WTC11 (cell line): ENCODE measurements around the gene RIN1. TPM values are rescaled to one million over a fixed set of nuclear protein-coding genes. Genes with fewer than 3 reads are reported as not detected.

Experiments
- ETV6 ChIP-seq: sonication (generic); formaldehyde crosslinking; IDR thresholded peaks from 2 replicates; pipeline ENCODE4 v1.8.1; 2022; ENCODE audit warnings: mild to moderate bottlenecking, missing genetic modification reagents
- FOXK1 ChIP-seq: sonication (generic); formaldehyde crosslinking; IDR thresholded peaks from 2 replicates; pipeline ENCODE4 v1.8.0; 2022; ENCODE audit warnings: mild to moderate bottlenecking, moderate library complexity, missing genetic modification reagents
- FOXP1 ChIP-seq: sonication (generic); formaldehyde crosslinking; IDR thresholded peaks from 2 replicates; pipeline ENCODE4 v1.8.0; 2022; ENCODE audit warnings: missing genetic modification reagents, mild to moderate bottlenecking, moderate library complexity, borderline replicate concordance
- HMGA2 ChIP-seq: fragments of 250-450 bp; sonication (Bioruptor Pico); IDR thresholded peaks from 2 replicates; pipeline ENCODE4 v1.4.0; 2021; ENCODE audit warnings: mild to moderate bottlenecking, moderate library complexity
- JUN ChIP-seq: sonication (generic); formaldehyde crosslinking; IDR thresholded peaks from 2 replicates; pipeline ENCODE4 v1.8.0; 2023; ENCODE audit warnings: mild to moderate bottlenecking, missing genetic modification reagents
- MXD4 ChIP-seq: fragments of 250-450 bp; sonication (Bioruptor Pico); IDR thresholded peaks from 2 replicates; pipeline ENCODE4 v1.8.0; 2021; ENCODE audit warnings: mild to moderate bottlenecking, moderate library complexity, borderline replicate concordance
- RELA ChIP-seq: sonication (generic); formaldehyde crosslinking; IDR thresholded peaks from 2 replicates; pipeline ENCODE4 v1.8.1; 2022; ENCODE audit warnings: missing genetic modification reagents, mild to moderate bottlenecking, borderline replicate concordance
- SOX15 ChIP-seq: fragments of 250-450 bp; sonication (Bioruptor Pico); IDR thresholded peaks from 2 replicates; pipeline ENCODE4 v1.9.0; 2021; ENCODE audit warnings: mild to moderate bottlenecking
- TEAD1 ChIP-seq: sonication (generic); formaldehyde crosslinking; IDR thresholded peaks from 2 replicates; pipeline ENCODE4 v1.8.0; 2022; ENCODE audit warnings: mild to moderate bottlenecking, missing genetic modification reagents
- ZNF317 ChIP-seq: sonication (generic); formaldehyde crosslinking; IDR thresholded peaks from 2 replicates; pipeline ENCODE4 v1.8.1; 2023; ENCODE audit warnings: low read depth, mild to moderate bottlenecking, moderate library complexity, missing genetic modification reagents, borderline replicate concordance
- total RNA-seq: library from RNA; stranded (reverse); gene quantifications from 3 replicates; pipeline ENCODE4 v1.2.3, GENCODE V29; 2021
- TF ChIP-seq, protein P1 (sequence below): sonication (generic); formaldehyde crosslinking; IDR thresholded peaks from 2 replicates; pipeline ENCODE4 v1.8.0; 2022; ENCODE audit warnings: mild to moderate bottlenecking, missing genetic modification reagents
- TF ChIP-seq, protein P2 (sequence below): sonication (generic); formaldehyde crosslinking; IDR thresholded peaks from 2 replicates; pipeline ENCODE4 v1.8.0; 2022; ENCODE audit warnings: mild to moderate bottlenecking, missing genetic modification reagents
- TF ChIP-seq, protein P3 (sequence below): sonication (generic); formaldehyde crosslinking; IDR thresholded peaks from 2 replicates; pipeline ENCODE4 v1.8.1; 2023; ENCODE audit warnings: mild to moderate bottlenecking, missing genetic modification reagents, moderate library complexity
- TF ChIP-seq, protein P4 (sequence below): fragments of 200-600 bp; IDR thresholded peaks from 2 replicates; pipeline ENCODE4 v1.8.0; 2022; ENCODE audit warnings: antibody characterized with exemption
- TF ChIP-seq, protein P5 (sequence below): fragments of 250-450 bp; sonication (Bioruptor Pico); IDR thresholded peaks from 2 replicates; pipeline ENCODE4 v1.9.0; 2021; ENCODE audit warnings: mild to moderate bottlenecking, borderline replicate concordance
- TF ChIP-seq, protein P6 (sequence below): sonication (generic); formaldehyde crosslinking; IDR thresholded peaks from 2 replicates; pipeline ENCODE4 v1.8.1; 2023; ENCODE audit warnings: mild to moderate bottlenecking, missing genetic modification reagents, borderline replicate concordance

Gene RIN1
- total RNA-seq, 1 experiment from 2014 or later: 5.0 TPM

DNA sequence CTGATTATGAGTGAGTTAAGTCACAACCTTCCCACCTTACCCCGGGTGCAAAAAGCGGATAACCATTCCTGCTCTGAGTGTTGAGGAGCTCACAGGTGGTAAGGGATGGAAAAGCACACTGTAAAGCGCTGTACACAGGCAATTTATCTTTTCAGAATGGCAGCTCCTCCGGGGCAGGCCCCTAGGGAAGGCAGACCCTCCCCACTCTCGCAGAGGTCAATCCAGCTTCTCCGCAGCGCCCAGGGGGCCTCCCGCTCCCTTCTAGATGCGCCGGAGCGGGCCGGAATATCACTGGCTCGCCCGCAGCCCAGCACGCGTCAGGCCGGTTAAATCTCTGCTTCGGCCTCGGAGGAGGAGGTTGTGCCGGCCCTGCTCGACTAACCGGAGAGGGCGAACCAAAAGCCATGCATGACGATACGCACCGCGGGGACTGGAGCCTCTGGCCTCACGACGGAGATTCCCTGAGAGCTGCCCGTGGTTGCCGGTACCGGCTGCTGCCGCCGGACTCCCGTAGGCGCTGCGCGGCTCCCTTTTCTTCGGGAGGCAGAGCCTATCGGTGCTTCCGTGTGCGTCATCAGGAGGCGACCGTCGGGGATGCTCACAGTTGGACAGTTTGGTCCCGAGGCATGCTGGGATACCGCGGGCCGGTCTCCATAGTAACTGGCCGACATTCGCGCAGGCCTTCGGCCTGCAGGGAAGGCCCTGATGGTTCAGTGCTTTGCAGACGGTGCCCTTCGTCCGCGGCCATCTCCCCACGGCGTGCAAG, 8.5 kb upstream of the RIN1 start, which contains the start of gene BRMS1 (continued):
- TF ChIP-seq, protein P1, sequence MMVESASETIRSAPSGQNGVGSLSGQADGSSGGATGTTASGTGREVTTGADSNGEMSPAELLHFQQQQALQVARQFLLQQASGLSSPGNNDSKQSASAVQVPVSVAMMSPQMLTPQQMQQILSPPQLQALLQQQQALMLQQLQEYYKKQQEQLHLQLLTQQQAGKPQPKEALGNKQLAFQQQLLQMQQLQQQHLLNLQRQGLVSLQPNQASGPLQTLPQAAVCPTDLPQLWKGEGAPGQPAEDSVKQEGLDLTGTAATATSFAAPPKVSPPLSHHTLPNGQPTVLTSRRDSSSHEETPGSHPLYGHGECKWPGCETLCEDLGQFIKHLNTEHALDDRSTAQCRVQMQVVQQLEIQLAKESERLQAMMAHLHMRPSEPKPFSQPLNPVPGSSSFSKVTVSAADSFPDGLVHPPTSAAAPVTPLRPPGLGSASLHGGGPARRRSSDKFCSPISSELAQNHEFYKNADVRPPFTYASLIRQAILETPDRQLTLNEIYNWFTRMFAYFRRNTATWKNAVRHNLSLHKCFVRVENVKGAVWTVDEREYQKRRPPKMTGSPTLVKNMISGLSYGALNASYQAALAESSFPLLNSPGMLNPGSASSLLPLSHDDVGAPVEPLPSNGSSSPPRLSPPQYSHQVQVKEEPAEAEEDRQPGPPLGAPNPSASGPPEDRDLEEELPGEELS (CRISPR knock-in tag): peak; percentile 86; the same call in 1 of the 2 replicates
- TF ChIP-seq HMGA2 (no peak), MXD4 (CRISPR knock-in tag) (no peak), FOXK1 (peak; percentile 94), TEAD1 (CRISPR knock-in tag) (peak; percentile 76; the same call in 1 of the 2 replicates), ETV6 (CRISPR knock-in tag) (no peak; the same call in 1 of the 2 replicates), ZNF317 (CRISPR knock-in tag) (no peak), FOXP1 (peak; percentile 59; the same call in 1 of the 2 replicates), SOX15 (CRISPR knock-in tag) (no peak), RELA (CRISPR knock-in tag) (no peak), JUN (CRISPR knock-in tag) (no peak)
- TF ChIP-seq, protein P2, sequence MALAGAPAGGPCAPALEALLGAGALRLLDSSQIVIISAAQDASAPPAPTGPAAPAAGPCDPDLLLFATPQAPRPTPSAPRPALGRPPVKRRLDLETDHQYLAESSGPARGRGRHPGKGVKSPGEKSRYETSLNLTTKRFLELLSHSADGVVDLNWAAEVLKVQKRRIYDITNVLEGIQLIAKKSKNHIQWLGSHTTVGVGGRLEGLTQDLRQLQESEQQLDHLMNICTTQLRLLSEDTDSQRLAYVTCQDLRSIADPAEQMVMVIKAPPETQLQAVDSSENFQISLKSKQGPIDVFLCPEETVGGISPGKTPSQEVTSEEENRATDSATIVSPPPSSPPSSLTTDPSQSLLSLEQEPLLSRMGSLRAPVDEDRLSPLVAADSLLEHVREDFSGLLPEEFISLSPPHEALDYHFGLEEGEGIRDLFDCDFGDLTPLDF (CRISPR knock-in tag): no peak
- TF ChIP-seq, protein P3, sequence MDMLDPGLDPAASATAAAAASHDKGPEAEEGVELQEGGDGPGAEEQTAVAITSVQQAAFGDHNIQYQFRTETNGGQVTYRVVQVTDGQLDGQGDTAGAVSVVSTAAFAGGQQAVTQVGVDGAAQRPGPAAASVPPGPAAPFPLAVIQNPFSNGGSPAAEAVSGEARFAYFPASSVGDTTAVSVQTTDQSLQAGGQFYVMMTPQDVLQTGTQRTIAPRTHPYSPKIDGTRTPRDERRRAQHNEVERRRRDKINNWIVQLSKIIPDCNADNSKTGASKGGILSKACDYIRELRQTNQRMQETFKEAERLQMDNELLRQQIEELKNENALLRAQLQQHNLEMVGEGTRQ (CRISPR knock-in tag): no peak
- TF ChIP-seq, protein P4, sequence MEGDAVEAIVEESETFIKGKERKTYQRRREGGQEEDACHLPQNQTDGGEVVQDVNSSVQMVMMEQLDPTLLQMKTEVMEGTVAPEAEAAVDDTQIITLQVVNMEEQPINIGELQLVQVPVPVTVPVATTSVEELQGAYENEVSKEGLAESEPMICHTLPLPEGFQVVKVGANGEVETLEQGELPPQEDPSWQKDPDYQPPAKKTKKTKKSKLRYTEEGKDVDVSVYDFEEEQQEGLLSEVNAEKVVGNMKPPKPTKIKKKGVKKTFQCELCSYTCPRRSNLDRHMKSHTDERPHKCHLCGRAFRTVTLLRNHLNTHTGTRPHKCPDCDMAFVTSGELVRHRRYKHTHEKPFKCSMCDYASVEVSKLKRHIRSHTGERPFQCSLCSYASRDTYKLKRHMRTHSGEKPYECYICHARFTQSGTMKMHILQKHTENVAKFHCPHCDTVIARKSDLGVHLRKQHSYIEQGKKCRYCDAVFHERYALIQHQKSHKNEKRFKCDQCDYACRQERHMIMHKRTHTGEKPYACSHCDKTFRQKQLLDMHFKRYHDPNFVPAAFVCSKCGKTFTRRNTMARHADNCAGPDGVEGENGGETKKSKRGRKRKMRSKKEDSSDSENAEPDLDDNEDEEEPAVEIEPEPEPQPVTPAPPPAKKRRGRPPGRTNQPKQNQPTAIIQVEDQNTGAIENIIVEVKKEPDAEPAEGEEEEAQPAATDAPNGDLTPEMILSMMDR: no peak
- TF ChIP-seq, protein P5, sequence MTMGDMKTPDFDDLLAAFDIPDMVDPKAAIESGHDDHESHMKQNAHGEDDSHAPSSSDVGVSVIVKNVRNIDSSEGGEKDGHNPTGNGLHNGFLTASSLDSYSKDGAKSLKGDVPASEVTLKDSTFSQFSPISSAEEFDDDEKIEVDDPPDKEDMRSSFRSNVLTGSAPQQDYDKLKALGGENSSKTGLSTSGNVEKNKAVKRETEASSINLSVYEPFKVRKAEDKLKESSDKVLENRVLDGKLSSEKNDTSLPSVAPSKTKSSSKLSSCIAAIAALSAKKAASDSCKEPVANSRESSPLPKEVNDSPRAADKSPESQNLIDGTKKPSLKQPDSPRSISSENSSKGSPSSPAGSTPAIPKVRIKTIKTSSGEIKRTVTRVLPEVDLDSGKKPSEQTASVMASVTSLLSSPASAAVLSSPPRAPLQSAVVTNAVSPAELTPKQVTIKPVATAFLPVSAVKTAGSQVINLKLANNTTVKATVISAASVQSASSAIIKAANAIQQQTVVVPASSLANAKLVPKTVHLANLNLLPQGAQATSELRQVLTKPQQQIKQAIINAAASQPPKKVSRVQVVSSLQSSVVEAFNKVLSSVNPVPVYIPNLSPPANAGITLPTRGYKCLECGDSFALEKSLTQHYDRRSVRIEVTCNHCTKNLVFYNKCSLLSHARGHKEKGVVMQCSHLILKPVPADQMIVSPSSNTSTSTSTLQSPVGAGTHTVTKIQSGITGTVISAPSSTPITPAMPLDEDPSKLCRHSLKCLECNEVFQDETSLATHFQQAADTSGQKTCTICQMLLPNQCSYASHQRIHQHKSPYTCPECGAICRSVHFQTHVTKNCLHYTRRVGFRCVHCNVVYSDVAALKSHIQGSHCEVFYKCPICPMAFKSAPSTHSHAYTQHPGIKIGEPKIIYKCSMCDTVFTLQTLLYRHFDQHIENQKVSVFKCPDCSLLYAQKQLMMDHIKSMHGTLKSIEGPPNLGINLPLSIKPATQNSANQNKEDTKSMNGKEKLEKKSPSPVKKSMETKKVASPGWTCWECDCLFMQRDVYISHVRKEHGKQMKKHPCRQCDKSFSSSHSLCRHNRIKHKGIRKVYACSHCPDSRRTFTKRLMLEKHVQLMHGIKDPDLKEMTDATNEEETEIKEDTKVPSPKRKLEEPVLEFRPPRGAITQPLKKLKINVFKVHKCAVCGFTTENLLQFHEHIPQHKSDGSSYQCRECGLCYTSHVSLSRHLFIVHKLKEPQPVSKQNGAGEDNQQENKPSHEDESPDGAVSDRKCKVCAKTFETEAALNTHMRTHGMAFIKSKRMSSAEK (CRISPR knock-in tag): no peak
- TF ChIP-seq, protein P6, sequence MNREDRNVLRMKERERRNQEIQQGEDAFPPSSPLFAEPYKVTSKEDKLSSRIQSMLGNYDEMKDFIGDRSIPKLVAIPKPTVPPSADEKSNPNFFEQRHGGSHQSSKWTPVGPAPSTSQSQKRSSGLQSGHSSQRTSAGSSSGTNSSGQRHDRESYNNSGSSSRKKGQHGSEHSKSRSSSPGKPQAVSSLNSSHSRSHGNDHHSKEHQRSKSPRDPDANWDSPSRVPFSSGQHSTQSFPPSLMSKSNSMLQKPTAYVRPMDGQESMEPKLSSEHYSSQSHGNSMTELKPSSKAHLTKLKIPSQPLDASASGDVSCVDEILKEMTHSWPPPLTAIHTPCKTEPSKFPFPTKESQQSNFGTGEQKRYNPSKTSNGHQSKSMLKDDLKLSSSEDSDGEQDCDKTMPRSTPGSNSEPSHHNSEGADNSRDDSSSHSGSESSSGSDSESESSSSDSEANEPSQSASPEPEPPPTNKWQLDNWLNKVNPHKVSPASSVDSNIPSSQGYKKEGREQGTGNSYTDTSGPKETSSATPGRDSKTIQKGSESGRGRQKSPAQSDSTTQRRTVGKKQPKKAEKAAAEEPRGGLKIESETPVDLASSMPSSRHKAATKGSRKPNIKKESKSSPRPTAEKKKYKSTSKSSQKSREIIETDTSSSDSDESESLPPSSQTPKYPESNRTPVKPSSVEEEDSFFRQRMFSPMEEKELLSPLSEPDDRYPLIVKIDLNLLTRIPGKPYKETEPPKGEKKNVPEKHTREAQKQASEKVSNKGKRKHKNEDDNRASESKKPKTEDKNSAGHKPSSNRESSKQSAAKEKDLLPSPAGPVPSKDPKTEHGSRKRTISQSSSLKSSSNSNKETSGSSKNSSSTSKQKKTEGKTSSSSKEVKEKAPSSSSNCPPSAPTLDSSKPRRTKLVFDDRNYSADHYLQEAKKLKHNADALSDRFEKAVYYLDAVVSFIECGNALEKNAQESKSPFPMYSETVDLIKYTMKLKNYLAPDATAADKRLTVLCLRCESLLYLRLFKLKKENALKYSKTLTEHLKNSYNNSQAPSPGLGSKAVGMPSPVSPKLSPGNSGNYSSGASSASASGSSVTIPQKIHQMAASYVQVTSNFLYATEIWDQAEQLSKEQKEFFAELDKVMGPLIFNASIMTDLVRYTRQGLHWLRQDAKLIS: peak; percentile 57; the same call in 1 of the 2 replicates
